Astrocyte of the cerebellum (primary cell): ENCODE data around the gene HMGCL.

Experiments used
- DNase-seq: peaks from one replicate; pipeline ENCODE4 v3.0.0-alpha.2; 2011; ENCODE audit warnings: low read depth
- H3K4me3 ChIP-seq: 2 replicates; pipeline ENCODE4 v1.5.1; 2011; ENCODE audit warnings: mild to moderate bottlenecking, low read depth, low read length, moderate library complexity
- in situ Hi-C: cut with HindIII; loops from 2 replicates; pipeline ENCODE4 v1.10.0; 2017; ENCODE audit warnings: low sequenced_read_pairs
- TF ChIP-seq, protein P1 (sequence below): IDR thresholded peaks from 2 replicates; pipeline ENCODE4 v1.5.1; 2012; ENCODE audit warnings: low read length, low read depth, moderate library complexity, mild to moderate bottlenecking; ENCODE audit errors: missing control alignments

Gene HMGCL

DNA sequence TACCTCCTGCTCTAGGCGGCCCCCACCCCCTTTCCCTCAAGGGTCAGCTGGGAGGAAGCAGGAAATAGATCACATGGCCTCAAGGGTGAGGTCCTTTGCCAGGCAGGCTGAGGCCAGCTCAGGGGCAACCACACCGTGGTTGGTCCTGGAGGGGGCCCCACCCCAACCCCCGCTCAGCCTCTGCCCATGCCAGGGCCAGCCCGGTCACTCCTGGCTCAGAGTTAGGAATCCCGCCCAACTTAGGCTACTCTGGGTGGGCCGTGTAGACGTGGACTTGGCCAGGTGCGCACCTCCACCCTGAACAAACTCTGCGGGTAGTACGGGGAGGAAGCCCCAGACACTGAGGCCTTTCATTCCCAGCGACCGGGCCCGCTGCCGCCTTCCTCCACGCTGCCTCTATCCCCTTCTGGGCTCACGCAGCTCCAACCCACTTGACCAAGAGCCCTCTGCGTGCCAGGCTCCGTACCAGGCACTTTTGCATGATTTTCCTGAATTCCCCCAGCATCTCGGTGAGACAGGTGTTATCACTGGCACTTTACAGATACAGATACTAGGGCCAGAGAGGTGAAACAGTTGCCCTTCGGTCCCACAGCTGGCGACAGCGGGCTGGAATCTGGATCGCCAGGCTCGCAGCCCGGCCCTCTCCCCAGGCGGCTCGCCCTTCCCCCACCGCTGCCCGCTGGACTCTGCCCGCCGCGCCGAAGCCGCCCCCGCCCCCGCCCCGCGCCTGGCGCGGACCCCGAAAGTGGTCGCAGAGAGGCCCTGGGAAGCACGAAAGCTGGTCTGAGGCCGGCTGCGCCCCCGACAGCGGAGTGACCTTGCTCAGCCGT lies 25.4 kb downstream of the HMGCL start:
- peak overlapping the region; percentile 69 for H3K4me3 ChIP-seq
- in situ Hi-C loops, result no loop called here
- DNase-seq, result no peak
- TF ChIP-seq, protein P1, sequence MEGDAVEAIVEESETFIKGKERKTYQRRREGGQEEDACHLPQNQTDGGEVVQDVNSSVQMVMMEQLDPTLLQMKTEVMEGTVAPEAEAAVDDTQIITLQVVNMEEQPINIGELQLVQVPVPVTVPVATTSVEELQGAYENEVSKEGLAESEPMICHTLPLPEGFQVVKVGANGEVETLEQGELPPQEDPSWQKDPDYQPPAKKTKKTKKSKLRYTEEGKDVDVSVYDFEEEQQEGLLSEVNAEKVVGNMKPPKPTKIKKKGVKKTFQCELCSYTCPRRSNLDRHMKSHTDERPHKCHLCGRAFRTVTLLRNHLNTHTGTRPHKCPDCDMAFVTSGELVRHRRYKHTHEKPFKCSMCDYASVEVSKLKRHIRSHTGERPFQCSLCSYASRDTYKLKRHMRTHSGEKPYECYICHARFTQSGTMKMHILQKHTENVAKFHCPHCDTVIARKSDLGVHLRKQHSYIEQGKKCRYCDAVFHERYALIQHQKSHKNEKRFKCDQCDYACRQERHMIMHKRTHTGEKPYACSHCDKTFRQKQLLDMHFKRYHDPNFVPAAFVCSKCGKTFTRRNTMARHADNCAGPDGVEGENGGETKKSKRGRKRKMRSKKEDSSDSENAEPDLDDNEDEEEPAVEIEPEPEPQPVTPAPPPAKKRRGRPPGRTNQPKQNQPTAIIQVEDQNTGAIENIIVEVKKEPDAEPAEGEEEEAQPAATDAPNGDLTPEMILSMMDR, result no peak

DNA sequence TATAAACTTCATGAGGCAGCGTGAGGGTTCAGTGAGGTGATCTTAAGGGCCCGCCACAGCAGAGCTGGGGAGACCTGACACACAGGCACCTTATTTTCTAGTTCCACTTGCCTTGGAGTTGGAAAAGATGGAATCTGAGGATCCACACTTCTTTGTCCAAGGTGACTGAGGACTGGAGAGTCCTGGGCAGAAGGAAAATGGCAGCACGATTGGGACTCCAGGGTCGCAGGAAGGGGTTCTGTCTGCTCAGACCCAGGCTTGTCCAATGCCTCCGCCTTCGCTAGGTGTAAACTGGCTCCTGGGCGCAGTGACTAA lies 26.0 kb downstream of the HMGCL start:
- TF ChIP-seq, protein P1, result no peak
- H3K4me3 ChIP-seq, result peak overlapping the region; percentile 69
- no peak for DNase-seq
- in situ Hi-C loops, result no loop called here

DNA sequence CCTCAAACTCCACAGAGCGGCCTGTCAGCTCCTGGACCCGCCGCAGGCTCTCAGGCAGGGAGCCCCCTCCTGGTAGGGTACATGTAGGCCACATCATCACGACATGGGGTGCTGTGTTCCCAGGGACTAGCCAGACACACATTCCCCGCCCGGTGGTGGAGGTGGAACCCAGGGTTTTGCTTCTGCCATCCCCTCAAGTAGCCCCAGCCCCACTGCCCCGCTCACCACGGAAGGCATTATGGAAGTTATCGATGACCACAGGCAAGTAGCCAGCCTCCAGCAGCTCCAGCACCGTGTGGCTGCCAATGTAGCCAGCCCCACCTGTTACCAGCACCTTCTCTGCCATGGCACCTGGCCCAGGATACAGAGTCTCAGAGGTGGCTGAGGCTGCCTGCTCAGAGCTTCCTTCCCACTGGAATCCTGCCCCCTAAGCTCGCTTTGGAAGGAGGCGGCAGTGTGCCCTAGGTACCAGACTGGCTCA lies 26.5 kb downstream of the HMGCL start:
- no peak for DNase-seq
- in situ Hi-C loops, result no loop called here
- H3K4me3 ChIP-seq, result no peak overlapping the region
- TF ChIP-seq, protein P1, result peak; percentile 11

DNA sequence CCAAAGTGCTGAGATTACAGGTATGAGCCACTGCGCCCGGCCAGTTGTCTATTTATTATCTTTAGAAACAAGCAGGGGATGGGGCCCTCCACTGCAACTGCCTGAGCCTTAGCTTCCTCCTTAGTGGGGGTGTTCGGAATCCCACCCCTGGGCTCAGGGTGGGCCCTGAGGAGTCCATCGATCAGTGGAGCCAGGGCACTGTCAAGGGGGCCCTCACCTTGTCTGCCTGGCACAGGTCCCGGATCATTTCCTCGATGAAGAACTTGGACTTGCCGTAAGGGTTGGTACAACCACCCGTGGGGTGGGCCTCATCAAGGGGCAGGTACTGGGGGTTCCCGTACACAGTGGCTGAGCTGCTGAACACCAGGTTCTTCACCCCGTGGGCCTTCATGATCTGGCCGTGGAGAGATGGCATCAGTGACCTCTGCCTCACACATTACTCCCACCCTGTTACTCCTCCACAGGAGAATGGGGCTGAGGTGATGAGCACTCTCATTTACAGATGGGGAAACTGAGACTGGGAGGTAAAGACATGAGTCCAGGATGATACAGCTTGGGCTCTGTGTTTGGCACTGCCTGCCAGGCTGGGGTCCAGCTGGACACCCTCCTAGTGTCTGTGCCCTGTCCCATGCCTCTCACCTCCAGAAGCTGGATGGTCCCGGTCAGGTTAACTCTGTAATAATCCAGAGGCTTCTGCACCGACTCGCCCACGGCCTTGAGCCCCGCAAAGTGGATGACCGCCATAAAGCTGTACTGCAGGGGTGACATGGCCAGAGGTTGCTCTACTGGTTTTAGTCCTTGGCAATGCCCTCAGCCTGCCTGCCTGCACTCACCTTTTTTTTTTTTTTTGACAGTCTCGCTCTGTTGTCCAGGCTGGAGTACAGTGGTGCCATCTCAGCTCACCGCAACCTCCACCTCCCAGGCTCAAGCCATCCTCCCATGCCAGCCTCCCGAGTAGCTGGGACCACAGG lies 27.5 kb downstream of the HMGCL start:
- in situ Hi-C loops, result no loop called here
- DNase-seq, result no peak
- H3K4me3 ChIP-seq, result no peak overlapping the region
- TF ChIP-seq, protein P1, result no peak

DNA sequence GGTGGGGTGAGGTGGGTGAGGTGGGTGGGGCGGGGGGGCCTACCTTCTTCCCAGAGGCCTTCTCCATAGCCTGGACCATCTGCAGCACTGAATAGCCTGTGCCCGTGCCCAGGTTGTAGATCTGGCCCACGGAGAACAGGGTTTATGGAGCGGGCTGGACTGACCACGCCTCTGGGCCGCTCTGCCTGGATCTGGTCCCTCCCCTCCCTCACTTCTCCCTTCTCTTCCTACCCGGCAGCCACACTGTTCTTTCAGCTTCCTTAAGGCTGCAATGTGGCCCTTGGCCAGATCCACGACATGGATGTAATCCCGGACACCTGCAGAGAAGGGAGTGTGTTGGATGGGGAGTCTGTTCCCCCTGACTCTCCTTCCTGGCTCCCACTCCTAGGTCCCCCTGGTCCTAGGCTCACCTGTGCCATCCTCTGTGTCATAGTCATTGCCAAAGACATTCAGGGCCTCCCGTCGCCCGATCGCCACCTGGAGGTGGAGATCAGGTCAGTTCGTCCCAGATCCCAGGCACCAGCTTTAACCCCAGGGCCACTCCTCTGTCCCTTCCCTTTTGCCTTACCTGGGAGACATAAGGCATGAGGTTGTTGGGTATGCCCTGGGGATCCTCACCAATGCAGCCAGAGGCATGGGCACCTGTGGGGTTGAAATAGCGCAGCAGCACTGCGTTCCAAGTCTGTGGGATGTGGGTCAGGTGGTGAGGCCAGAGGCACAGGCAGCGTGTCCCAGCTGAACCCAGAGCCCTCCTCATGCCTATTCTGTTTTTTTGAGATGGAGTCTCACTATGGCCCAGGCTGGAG lies 28.6 kb downstream of the HMGCL start:
- in situ Hi-C loops, result no loop called here
- TF ChIP-seq, protein P1, result no peak
- no peak for DNase-seq
- no peak overlapping the region for H3K4me3 ChIP-seq
